Stimulated activated CD4-positive, alpha-beta T cell treated with anti-CD3 and anti-CD28 coated beads, TNF-alpha, amount 100 ng/mL, for 4 hours (primary cell): Measurements from ENCODE around the gene OR2C3.
"Not testable (repeated sequence)": the region's sequence is repeated elsewhere in the genome, so short reads cannot be mapped to it uniquely, and the experiment has no call there.

Experiments
- DNase-seq, 3 experiments: peaks; one replicate each; pipeline ENCODE4 v3.0.0-alpha.2; 2020; ENCODE audit warnings: low read depth in 3 of 3

Gene OR2C3

GRCh38 chr1:247517795-247518612, 18.2 kb downstream of the OR2C3 start:
- peak in 1 of 3 experiments; percentile 1 for DNase-seq

- no peak for DNase-seq
Observed at GRCh38 chr1:247506831-247507230, 29.4 kb downstream of the OR2C3 start.

- no peak for DNase-seq
Observed at GRCh38 chr1:247500865-247501264, 35.4 kb downstream of the OR2C3 start.

DNA sequence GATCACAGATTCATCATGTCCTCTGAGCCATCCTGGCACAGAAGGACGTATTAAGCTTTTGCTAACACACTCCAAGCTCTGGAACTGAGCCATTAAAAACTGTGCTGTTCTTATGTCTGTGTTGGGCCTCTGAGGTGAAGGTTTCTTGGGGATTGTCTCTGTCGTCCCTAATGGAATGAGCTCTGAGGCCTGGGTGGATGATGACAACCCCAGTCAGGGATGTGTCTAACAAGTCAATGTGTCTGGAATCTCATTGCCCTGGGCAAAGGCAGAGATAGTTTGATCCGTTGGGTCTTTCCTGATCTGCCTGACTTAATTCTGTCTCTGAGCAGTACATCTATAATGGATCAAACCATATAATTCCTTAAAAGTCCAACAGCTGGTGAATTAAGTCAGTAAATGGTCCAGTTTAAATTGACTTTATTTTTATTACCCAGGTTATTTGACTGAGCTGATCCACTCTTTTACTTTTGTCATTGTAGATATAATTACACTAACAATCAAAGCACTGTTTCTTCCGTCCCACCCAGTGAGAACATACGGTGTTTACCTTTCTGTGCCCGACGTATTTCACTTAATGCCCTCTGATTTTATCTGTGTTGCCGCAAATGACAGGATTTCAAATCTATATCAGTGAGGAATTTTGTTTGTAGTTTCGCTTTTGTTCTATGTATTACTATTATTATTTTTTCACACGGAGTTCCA, 39.5 kb downstream of the OR2C3 start:
- DNase-seq: no peak

GRCh38 chr1:247494767-247495166, 41.5 kb downstream of the OR2C3 start:
- no peak for DNase-seq

GRCh38 chr1:247493106-247493505, 43.1 kb downstream of the OR2C3 start:
- no peak for DNase-seq

DNA sequence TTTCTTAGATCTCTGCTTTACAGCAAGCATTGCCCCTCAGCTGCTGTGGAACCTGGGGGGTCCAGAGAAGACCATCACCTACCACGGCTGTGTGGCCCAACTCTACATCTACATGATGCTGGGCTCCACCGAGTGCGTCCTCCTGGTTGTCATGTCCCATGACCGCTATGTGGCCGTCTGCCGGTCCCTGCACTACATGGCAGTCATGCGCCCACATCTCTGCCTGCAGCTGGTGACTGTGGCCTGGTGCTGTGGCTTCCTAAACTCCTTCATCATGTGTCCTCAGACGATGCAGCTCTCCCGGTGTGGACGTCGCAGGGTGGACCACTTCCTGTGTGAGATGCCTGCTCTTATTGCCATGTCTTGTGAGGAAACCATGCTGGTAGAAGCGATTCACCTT, 44.9 kb downstream of the OR2C3 start:
- no peak for DNase-seq

DNA sequence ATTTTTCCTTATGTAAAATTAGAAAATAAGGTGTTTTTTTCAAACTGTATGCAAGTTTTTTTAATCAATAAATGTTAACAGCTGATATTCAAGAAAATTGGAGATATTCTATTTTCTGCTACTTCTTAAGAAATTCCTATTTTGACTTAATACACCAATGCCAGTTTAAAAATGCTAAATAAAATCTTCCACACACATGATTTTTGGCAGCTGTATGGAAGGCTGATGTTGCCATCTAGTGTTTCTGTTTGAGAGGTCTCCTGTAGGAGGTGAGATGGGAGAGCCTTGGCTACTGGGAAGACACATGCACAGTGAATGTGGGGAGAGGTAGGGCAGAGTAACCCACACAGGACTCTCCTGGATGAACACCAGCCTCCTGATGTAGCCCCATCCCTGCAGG, 49.2 kb downstream of the OR2C3 start:
- DNase-seq: no peak

DNA sequence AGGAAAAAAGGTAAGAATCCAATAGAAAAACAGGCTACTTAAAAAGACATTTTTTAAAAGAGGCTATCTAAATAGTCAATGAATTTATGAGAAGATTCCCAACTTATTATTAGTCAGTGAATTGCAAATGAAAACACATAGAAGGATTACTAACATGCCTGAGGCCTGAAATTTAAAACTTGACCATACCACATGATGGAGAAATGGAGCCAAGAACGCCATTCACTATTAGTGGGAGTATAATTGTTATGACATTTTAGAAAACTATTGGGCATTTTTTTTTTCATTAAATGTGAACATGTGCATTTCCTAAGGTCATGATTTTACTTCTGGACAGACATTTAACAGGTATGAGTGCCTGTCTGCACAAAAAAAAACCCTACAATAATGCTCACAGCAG, 53.5 kb downstream of the OR2C3 start:
- no peak for DNase-seq

DNA sequence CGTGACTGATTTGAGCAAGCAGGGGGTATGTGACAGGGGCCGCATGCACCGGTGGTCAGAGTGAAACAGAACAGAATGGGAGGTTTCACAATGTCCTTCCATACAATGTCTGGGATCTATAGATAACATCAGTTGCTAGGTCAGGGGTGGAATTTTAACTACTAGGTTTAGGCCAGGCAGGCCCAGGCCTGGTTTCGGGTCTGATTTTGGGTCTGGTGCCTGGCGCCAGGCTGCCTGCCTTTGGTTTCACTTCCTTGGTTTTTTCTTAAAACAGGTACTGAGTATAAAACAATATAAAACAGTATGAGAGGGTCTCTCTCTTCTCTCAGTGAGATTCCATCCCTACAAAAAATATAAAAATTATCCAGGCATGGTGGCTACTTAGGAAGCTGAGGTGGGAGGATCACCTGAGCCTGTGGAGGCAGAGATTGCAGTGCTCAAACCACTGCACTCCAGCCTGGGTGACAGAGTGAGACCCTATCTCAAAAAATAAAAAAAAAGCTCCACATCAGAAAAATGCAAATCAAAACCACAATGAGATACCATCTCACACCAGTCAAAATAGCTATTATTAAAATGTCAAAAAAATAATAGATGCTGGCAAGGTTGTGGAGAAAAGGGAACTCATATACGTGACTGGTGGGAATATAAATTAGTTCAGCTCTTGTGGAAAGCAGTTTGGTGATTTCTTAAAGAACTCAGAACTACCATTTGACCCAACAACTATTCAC, 59.7 kb downstream of the OR2C3 start:
- not testable (repeated sequence) for DNase-seq

DNA sequence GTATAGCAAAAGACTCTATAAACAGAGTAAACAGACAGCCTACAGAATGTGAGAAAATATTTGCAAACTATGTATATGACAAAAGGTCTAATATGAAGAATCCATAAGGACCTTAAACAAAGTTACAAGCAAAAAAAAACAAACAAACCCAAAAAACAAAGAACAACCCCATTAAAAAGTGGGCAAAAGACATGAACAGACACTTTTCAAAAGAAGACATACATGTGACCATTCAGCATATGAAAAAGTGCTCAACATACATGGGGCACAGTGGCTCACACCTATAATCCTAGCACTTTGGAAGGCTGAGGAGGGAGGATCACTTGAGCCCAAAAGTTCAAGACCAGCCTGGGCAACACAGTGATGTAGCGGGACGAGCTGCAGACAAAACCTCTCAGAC, 60.4 kb downstream of the OR2C3 start:
- no peak for DNase-seq
